Tibial nerve (tissue), 3 donors: ENCODE data around the gene ARHGAP21.

Experiments
- CTCF ChIP-seq, 5 experiments: fragments of 200-600 bp in 3 of 5; fragments of 450-650 bp in 2 of 5; sonication (generic) in 3 of 5; IDR thresholded peaks; one replicate each; pipeline ENCODE4 v1.5.1; 2016 to 2019; ENCODE audit warnings: antibody characterized with exemption in 5 of 5, mild to moderate bottlenecking in 3 of 5, moderate library complexity in 2 of 5
- POLR2A ChIP-seq, 2 donors: fragments of 450-650 bp; IDR thresholded peaks; one replicate each; pipeline ENCODE4 v1.6.1; 2017; ENCODE audit warnings: antibody characterized with exemption in 2 of 2, mild to moderate bottlenecking in 2 of 2, moderate library complexity in 2 of 2

- TF ChIP-seq CTCF (IDR thresholded peaks at IDR 0.05): no peak
- no peak for TF ChIP-seq POLR2A (IDR thresholded peaks at IDR 0.05)
Observed at GRCh38 chr10:24596217-24596930, 127.3 kb downstream of the ARHGAP21 start.
